KMS-11 (cell line): Measurements from ENCODE around the gene ARHGAP19.

Source experiments
- H2AFZ ChIP-seq: fragments of 200-600 bp; sonication (generic); 2 replicates; pipeline ENCODE4 v1.6.1; 2016; ENCODE audit warnings: antibody characterized with exemption, mixed run types, low read depth
- H3K27ac ChIP-seq: fragments of 200-600 bp; sonication (generic); 2 replicates; pipeline ENCODE4 v1.6.1; 2016; ENCODE audit warnings: mild to moderate bottlenecking, mixed run types
- H3K27me3 ChIP-seq: fragments of 200-600 bp; sonication (generic); 2 replicates; pipeline ENCODE4 v1.6.1; 2017; ENCODE audit warnings: mild to moderate bottlenecking, low read depth, mixed run types, moderate library complexity; ENCODE audit not compliant: insufficient read depth
- H3K36me3 ChIP-seq: fragments of 200-600 bp; sonication (generic); 2 replicates; pipeline ENCODE4 v1.6.1; 2017; ENCODE audit warnings: mild to moderate bottlenecking, mixed run types; ENCODE audit not compliant: insufficient read depth
- H3K4me1 ChIP-seq: fragments of 200-600 bp; sonication (generic); 2 replicates; pipeline ENCODE4 v1.6.1; 2016; ENCODE audit warnings: mild to moderate bottlenecking, low read depth, mixed run types; ENCODE audit not compliant: poor library complexity, severe bottlenecking
- H3K4me2 ChIP-seq: fragments of 200-600 bp; sonication (generic); 2 replicates; pipeline ENCODE4 v1.7.0; 2016; ENCODE audit warnings: mild to moderate bottlenecking, mixed run types
- H3K4me3 ChIP-seq: fragments of 200-600 bp; sonication (generic); IDR thresholded peaks from 2 replicates; pipeline ENCODE4 v1.6.1; 2017; ENCODE audit warnings: low read depth, low read length, mixed read lengths; ENCODE audit not compliant: insufficient read depth
- H3K79me2 ChIP-seq: fragments of 200-600 bp; sonication (generic); 2 replicates; pipeline ENCODE4 v1.6.1; 2016; ENCODE audit warnings: low read depth, mixed run types; ENCODE audit not compliant: insufficient read depth
- H3K9ac ChIP-seq: fragments of 200-600 bp; sonication (generic); 2 replicates; pipeline ENCODE4 v1.6.1; 2016; ENCODE audit warnings: mild to moderate bottlenecking, mixed run types
- H4K20me1 ChIP-seq: fragments of 200-600 bp; sonication (generic); 2 replicates; pipeline ENCODE4 v1.6.1; 2016; ENCODE audit warnings: mild to moderate bottlenecking, mixed run types; ENCODE audit not compliant: insufficient read depth
- TF ChIP-seq, protein P1 (sequence below): fragments of 200-600 bp; sonication (generic); conservative IDR thresholded peaks from 2 replicates; pipeline ENCODE4 v1.6.1; 2017; ENCODE audit warnings: low read depth, mild to moderate bottlenecking, antibody characterized with exemption, low read length, moderate library complexity, mixed read lengths

The ARHGAP19 gene

DNA sequence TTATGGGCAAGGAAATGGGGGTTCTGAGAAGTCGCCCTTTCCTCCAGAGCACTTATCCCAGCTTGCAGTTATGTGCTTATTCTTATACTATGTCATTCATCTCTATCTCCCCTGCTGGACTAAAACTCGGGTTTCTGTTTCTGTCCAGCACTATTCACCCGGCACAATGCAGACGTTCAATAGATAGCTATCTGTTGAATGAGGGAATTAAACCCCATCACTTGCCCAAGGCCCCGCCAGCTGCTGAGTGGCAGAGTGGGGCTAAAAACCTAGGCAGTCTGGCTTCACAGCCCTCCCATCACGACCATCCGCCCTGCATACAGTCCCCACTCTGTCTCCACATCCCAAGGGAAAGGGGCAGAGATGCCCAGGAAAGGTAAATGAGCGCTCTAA, 112.1 kb downstream of the ARHGAP19 start:
- Histone ChIP-seq H4K20me1 (no peaks in the 10 kb centered on the region), H3K4me3 (no peak overlapping the region), H2AFZ (no peak overlapping the region), H3K27me3 (no peaks in the 10 kb centered on the region), H3K27ac (no peak overlapping the region), H3K36me3 (no peaks in the 10 kb centered on the region), H3K4me2 (no peak overlapping the region), H3K79me2 (peaks cover 9% of the 10 kb centered on the region; the same call in 1 of the 2 replicates), H3K9ac (no peak overlapping the region), H3K4me1 (peaks cover 34% of the 10 kb centered on the region)
- TF ChIP-seq, protein P1, sequence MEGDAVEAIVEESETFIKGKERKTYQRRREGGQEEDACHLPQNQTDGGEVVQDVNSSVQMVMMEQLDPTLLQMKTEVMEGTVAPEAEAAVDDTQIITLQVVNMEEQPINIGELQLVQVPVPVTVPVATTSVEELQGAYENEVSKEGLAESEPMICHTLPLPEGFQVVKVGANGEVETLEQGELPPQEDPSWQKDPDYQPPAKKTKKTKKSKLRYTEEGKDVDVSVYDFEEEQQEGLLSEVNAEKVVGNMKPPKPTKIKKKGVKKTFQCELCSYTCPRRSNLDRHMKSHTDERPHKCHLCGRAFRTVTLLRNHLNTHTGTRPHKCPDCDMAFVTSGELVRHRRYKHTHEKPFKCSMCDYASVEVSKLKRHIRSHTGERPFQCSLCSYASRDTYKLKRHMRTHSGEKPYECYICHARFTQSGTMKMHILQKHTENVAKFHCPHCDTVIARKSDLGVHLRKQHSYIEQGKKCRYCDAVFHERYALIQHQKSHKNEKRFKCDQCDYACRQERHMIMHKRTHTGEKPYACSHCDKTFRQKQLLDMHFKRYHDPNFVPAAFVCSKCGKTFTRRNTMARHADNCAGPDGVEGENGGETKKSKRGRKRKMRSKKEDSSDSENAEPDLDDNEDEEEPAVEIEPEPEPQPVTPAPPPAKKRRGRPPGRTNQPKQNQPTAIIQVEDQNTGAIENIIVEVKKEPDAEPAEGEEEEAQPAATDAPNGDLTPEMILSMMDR: no peak

DNA sequence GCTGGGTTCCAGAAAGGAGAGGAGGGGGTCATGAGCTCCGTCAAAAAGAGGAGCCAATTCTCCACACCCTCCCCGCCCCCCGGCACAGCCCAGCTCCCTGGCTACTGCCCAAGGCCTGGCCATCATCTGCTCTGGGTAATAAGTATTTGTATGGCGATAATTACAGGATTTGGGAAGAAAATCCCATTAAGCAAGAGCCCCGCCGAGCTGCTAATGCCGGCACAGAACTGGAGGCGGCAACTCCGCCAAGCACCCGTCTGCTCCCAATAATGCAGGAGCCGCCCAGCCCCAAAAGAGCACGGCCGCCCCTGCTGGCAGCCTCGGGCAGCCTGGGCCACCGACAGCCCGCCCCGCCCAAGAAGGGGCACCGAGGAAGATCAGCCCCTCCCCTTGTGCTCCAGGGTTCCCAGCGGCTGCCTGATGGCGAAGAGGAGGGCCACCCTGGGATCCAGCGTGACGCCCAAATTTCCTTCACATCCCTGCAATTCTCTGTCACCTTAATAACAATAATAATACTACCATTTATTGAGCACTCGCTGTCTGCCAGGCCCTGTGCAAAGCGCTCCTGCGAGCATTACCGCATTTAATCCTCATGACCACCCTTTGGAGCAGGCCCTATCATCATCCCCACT, 112.6 kb downstream of the ARHGAP19 start:
- peaks cover 9% of the 10 kb centered on the region; the same call in 1 of the 2 replicates for H3K79me2 ChIP-seq
- H3K4me1 ChIP-seq: peaks cover 34% of the 10 kb centered on the region
- no peak overlapping the region for H3K4me3 ChIP-seq
- TF ChIP-seq, protein P1: no peak
- no peak overlapping the region for H3K9ac ChIP-seq
- no peaks in the 10 kb centered on the region for H3K36me3 ChIP-seq
- no peak overlapping the region for H2AFZ ChIP-seq
- H3K27ac ChIP-seq: no peak overlapping the region
- H3K4me2 ChIP-seq: no peak overlapping the region
- no peaks in the 10 kb centered on the region for H4K20me1 ChIP-seq
- no peaks in the 10 kb centered on the region for H3K27me3 ChIP-seq

DNA sequence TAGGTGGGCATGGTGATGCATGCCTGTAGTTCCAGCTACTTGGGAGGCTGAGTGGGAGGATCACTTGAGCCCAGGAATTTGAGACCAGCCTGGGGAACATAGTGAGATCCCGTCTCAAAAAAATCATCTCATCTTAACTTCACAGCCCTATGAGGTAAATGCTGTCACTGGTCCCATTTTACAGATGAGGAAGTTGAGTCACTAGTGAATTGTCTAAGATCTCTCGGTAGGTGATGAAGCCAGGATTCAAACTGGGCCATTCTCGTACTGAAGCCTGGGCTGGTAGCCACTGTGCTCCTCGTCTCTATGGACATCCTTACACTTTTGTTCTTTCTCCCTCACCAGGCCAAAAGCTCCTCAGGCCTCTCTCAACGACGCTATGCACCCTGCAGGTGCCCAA, 113.1 kb downstream of the ARHGAP19 start:
- Histone ChIP-seq H3K27ac (no peak overlapping the region), H3K27me3 (no peaks in the 10 kb centered on the region), H3K79me2 (peaks cover 9% of the 10 kb centered on the region; the same call in 1 of the 2 replicates), H4K20me1 (no peaks in the 10 kb centered on the region), H3K4me3 (no peak overlapping the region), H3K4me1 (peaks cover 34% of the 10 kb centered on the region), H3K36me3 (no peaks in the 10 kb centered on the region), H2AFZ (no peak overlapping the region), H3K4me2 (no peak overlapping the region), H3K9ac (no peak overlapping the region)
- TF ChIP-seq, protein P1: no peak

DNA sequence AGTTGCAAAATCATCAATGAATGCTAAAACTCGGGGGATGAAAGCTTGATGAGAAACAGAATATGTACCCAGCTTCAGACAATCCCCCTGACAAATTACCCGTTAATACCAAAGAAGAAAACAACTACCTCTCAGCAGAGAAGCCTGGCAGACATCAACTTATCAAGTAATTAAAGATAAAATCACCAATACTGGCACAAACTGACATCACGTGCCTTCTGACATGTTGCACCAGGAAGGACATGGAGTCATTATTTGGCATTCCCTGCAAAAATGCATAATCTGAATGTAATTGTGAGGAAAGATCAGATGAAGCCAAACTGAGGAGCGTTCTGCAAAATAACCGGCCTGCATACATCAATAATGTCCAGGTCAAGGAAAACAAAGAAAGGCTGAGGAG, 114.4 kb downstream of the ARHGAP19 start:
- Histone ChIP-seq H3K9ac (no peak overlapping the region), H3K4me2 (no peak overlapping the region), H3K79me2 (peaks cover 9% of the 10 kb centered on the region; the same call in 1 of the 2 replicates), H3K27ac (no peak overlapping the region), H2AFZ (no peak overlapping the region), H3K4me1 (peaks cover 27% of the 10 kb centered on the region), H3K4me3 (no peak overlapping the region), H4K20me1 (no peaks in the 10 kb centered on the region), H3K27me3 (no peaks in the 10 kb centered on the region), H3K36me3 (no peaks in the 10 kb centered on the region)
- TF ChIP-seq, protein P1: no peak
